Inflammatory macrophage treated with lipopolysaccharide for 4 hours (primary cell): ENCODE data around the gene PPTC7.
A peak's percentile ranks its signal among the peaks of the same experiment; 100 is the strongest.
"Not testable (repeated sequence)": the region's sequence is repeated elsewhere in the genome, so short reads cannot be mapped to it uniquely, and the experiment has no call there.

ENCODE experiments used
- DNase-seq: peaks from one replicate; pipeline ENCODE4 v3.0.0-alpha.2; 2020

Gene PPTC7

GRCh38 chr12:110532644-110533043 is 50.5 kb downstream of the PPTC7 start:
- DNase-seq, result no peak

GRCh38 chr12:110531741-110532333 is 51.3 kb downstream of the PPTC7 start:
- no peak for DNase-seq

- no peak for DNase-seq
Observed at GRCh38 chr12:110530511-110530910, 52.6 kb downstream of the PPTC7 start.

GRCh38 chr12:110528277-110528839 is 54.8 kb downstream of the PPTC7 start:
- no peak for DNase-seq

GRCh38 chr12:110520876-110521712 is 62.0 kb downstream of the PPTC7 start:
- DNase-seq, result not testable (repeated sequence)

GRCh38 chr12:110518014-110518413 is 65.1 kb downstream of the PPTC7 start:
- not testable (repeated sequence) for DNase-seq

GRCh38 chr12:110516995-110517394 is 66.1 kb downstream of the PPTC7 start:
- no peak for DNase-seq

- DNase-seq, result no peak
Observed at GRCh38 chr12:110514363-110514762, 68.8 kb downstream of the PPTC7 start.

- DNase-seq, result no peak
Observed at GRCh38 chr12:110513842-110514241, 69.3 kb downstream of the PPTC7 start.

- no peak for DNase-seq
Observed at GRCh38 chr12:110508071-110508586, 75.0 kb downstream of the PPTC7 start.

GRCh38 chr12:110505332-110505731 is 77.8 kb downstream of the PPTC7 start:
- no peak for DNase-seq

GRCh38 chr12:110503432-110503831 is 79.7 kb downstream of the PPTC7 start:
- no peak for DNase-seq

GRCh38 chr12:110501752-110502738 is 81.1 kb downstream of the PPTC7 start, which contains the start of the genes RAD9B and VPS29:
Gene RAD9B, plus strand, starts transcription at chr12:110502331. Its CDS starts 7 bp downstream, at chr12:110502338.
Gene VPS29, minus strand, starts transcription at chr12:110502111. Its CDS starts 60 bp downstream, at chr12:110502051.
- DNase-seq, result peak; percentile 100

GRCh38 chr12:110501399-110501751 is 81.7 kb downstream of the PPTC7 start:
- peak; percentile 75 for DNase-seq

GRCh38 chr12:110498984-110499706 is 84.0 kb downstream of the PPTC7 start:
- peak; percentile 84 for DNase-seq
